ENCODE data around the gene SLC9A3.
"Not testable (repeated sequence)": the region's sequence is repeated elsewhere in the genome, so short reads cannot be mapped to it uniquely, and the experiment has no call there.

The SLC9A3 gene

GRCh38 chr5:488744-489688 is 35.2 kb downstream of the SLC9A3 start:
- no peak overlapping the region for H3K27ac ChIP-seq
- H3K9me3 ChIP-seq (replicated peaks in 1 of 11) = no peaks in the 10 kb centered on the region
- peaks cover 11 to 52% (median 17%) of the 10 kb centered on the region in 11 experiments; a peak in 21 of 22 replicates for H3K27me3 ChIP-seq
- H3K4me2 ChIP-seq = no peak overlapping the region; a peak in 1 of 22 replicates
- no peak overlapping the region for H3K4me3 ChIP-seq
- H3K36me3 ChIP-seq = no peaks in the 10 kb centered on the region
- no peak for TF ChIP-seq Cebpa-rat (IDR thresholded peaks at IDR 0.05)
- H4K20me1 ChIP-seq = peaks cover 0 to 46% (median under 1%) of the 10 kb centered on the region in 11 experiments; a peak in 8 of 22 replicates
- H3K4me1 ChIP-seq = peaks cover 23 to 36% (median 29%) of the 10 kb centered on the region in 10 experiments
- no peak overlapping the region for H3K9ac ChIP-seq

- Histone ChIP-seq H3K9me3 (replicated peaks in 1 of 11) (no peaks in the 10 kb centered on the region), H3K27ac (no peak overlapping the region), H3K36me3 (no peaks in the 10 kb centered on the region), H3K4me1 (peaks cover 30 to 39% (median 34%) of the 10 kb centered on the region in 10 experiments), H3K27me3 (peaks cover 5 to 52% (median 9%) of the 10 kb centered on the region in 11 experiments; a peak in 21 of 22 replicates), H4K20me1 (peaks cover 0 to 40% (median 0%) of the 10 kb centered on the region in 11 experiments; a peak in 8 of 22 replicates), H3K4me2 (no peak overlapping the region), H3K9ac (no peak overlapping the region), H3K4me3 (no peak overlapping the region)
- no peak for TF ChIP-seq Cebpa-rat (IDR thresholded peaks at IDR 0.05)
Observed at GRCh38 chr5:488241-488640, 36.0 kb downstream of the SLC9A3 start.

- not testable (repeated sequence) for H3K36me3 ChIP-seq; H3K9ac ChIP-seq; H3K4me3 ChIP-seq; H3K27ac ChIP-seq; H3K9me3 ChIP-seq (replicated peaks in 1 of 11)
- Histone ChIP-seq H4K20me1 (peaks cover 0 to 47% (median 0%) of the 10 kb centered on the region in 11 experiments; a peak in 8 of 22 replicates), H3K4me2 (peak overlapping the region; percentile 80 to 97 (median 89)), H3K27me3 (peaks cover 0 to 47% (median 0%) of the 10 kb centered on the region in 11 experiments; a peak in 10 of 22 replicates), H3K4me1 (peaks cover 42 to 53% (median 47%) of the 10 kb centered on the region in 10 experiments)
Observed at GRCh38 chr5:486597-486996, 37.7 kb downstream of the SLC9A3 start.

GRCh38 chr5:485946-486491 is 38.2 kb downstream of the SLC9A3 start:
- Histone ChIP-seq H3K4me3 (peak overlapping the region in 3 of 10 experiments; percentile 16 to 26 (median 23); a peak in 1 of 20 replicates), H3K36me3 (no peaks in the 10 kb centered on the region), H3K27ac (no peak overlapping the region), H3K27me3 (peaks cover 0 to 48% (median 0%) of the 10 kb centered on the region in 11 experiments; a peak in 9 of 22 replicates), H3K9me3 (replicated peaks in 1 of 11) (no peaks in the 10 kb centered on the region), H3K4me2 (peak overlapping the region; percentile 80 to 97 (median 89)), H3K9ac (peak overlapping the region in 4 of 11 experiments; percentile 11 to 42 (median 32); a peak in 2 of 22 replicates), H3K4me1 (peaks cover 42 to 57% (median 51%) of the 10 kb centered on the region in 10 experiments), H4K20me1 (peaks cover 0 to 43% (median 0%) of the 10 kb centered on the region in 11 experiments; a peak in 8 of 22 replicates)
- TF ChIP-seq Cebpa-rat (IDR thresholded peaks at IDR 0.05) = no peak

- Histone ChIP-seq H3K27ac (no peak overlapping the region), H3K36me3 (no peaks in the 10 kb centered on the region), H3K9me3 (replicated peaks in 1 of 11) (no peaks in the 10 kb centered on the region), H4K20me1 (peaks cover 0 to 40% (median 0%) of the 10 kb centered on the region in 11 experiments; a peak in 7 of 22 replicates), H3K4me3 (peak overlapping the region in 3 of 10 experiments; percentile 16 to 26 (median 23); a peak in 1 of 20 replicates), H3K27me3 (peaks cover 0 to 49% (median 0%) of the 10 kb centered on the region in 11 experiments; a peak in 8 of 22 replicates), H3K4me1 (peaks cover 42 to 64% (median 56%) of the 10 kb centered on the region in 10 experiments), H3K9ac (peak overlapping the region in 4 of 11 experiments; percentile 11 to 42 (median 32); a peak in 4 of 22 replicates), H3K4me2 (peak overlapping the region; percentile 80 to 97 (median 89))
- no peak for TF ChIP-seq Cebpa-rat (IDR thresholded peaks at IDR 0.05)
Observed at GRCh38 chr5:485113-485945, 38.9 kb downstream of the SLC9A3 start.

- H3K9ac ChIP-seq = no peak overlapping the region
- H3K4me1 ChIP-seq = peaks cover 42 to 72% (median 63%) of the 10 kb centered on the region in 10 experiments
- no peak overlapping the region for H3K4me3 ChIP-seq
- H3K9me3 ChIP-seq (replicated peaks in 1 of 11) = no peaks in the 10 kb centered on the region
- no peaks in the 10 kb centered on the region for H3K36me3 ChIP-seq
- TF ChIP-seq Cebpa-rat (IDR thresholded peaks at IDR 0.05) = no peak
- peaks cover 0 to 53% (median 0%) of the 10 kb centered on the region in 11 experiments; a peak in 8 of 22 replicates for H3K27me3 ChIP-seq
- peak overlapping the region; percentile 80 to 97 (median 89); a peak in 19 of 22 replicates for H3K4me2 ChIP-seq
- no peak overlapping the region for H3K27ac ChIP-seq
- H4K20me1 ChIP-seq = peaks cover 0 to 45% (median 5%) of the 10 kb centered on the region in 11 experiments; a peak in 10 of 22 replicates
Observed at GRCh38 chr5:484556-484955, 39.7 kb downstream of the SLC9A3 start.

- Histone ChIP-seq H3K27ac (no peak overlapping the region), H3K9me3 (replicated peaks in 1 of 11) (no peaks in the 10 kb centered on the region), H3K4me2 (peak overlapping the region; percentile 78 to 97 (median 90)), H3K9ac (peak overlapping the region in 4 of 11 experiments; percentile 0 to 35 (median 18); a peak in 4 of 22 replicates), H4K20me1 (peaks cover 0 to 48% (median 15%) of the 10 kb centered on the region in 11 experiments; a peak in 18 of 22 replicates), H3K36me3 (no peaks in the 10 kb centered on the region), H3K27me3 (peaks cover 0 to 63% (median 3%) of the 10 kb centered on the region in 11 experiments; a peak in 11 of 22 replicates), H3K4me3 (peak overlapping the region in 2 of 10 experiments; percentile 3 to 31; a peak in 1 of 20 replicates), H3K4me1 (peaks cover 42 to 77% (median 73%) of the 10 kb centered on the region in 10 experiments)
- no peak for TF ChIP-seq Cebpa-rat (IDR thresholded peaks at IDR 0.05)
Observed at GRCh38 chr5:483434-484140, 40.7 kb downstream of the SLC9A3 start.
